ENCODE measurements around the gene PRKG1. TPM values are rescaled to one million over a fixed set of nuclear protein-coding genes. Genes with fewer than 3 reads are reported as not detected.

PRKG1 gene
- polyA plus RNA-seq, 3 donors = not detected

DNA sequence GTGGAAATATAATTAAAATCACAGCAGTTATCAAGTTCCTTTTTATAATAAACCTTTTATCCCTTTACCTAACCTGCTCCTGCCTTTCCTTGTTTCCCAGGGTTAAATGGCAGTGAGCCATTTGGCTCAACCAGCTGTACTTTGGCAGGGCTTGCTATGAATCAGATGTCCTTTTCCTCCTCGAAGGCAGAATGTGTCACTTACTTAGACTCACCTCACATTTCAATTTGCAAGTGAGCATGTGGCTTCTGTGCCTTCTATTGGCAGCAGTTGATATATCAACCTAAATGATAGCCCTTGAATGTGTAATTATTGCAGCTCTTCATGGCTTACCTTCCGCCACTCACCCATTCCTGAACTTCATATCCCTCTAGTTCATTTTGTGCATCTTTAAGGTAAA lies 323.4 kb downstream of the PRKG1 start:
- TF ChIP-seq, protein P1, sequence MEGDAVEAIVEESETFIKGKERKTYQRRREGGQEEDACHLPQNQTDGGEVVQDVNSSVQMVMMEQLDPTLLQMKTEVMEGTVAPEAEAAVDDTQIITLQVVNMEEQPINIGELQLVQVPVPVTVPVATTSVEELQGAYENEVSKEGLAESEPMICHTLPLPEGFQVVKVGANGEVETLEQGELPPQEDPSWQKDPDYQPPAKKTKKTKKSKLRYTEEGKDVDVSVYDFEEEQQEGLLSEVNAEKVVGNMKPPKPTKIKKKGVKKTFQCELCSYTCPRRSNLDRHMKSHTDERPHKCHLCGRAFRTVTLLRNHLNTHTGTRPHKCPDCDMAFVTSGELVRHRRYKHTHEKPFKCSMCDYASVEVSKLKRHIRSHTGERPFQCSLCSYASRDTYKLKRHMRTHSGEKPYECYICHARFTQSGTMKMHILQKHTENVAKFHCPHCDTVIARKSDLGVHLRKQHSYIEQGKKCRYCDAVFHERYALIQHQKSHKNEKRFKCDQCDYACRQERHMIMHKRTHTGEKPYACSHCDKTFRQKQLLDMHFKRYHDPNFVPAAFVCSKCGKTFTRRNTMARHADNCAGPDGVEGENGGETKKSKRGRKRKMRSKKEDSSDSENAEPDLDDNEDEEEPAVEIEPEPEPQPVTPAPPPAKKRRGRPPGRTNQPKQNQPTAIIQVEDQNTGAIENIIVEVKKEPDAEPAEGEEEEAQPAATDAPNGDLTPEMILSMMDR (IDR thresholded peaks at IDR 0.05) = no peak
- Histone ChIP-seq H3K4me3 (replicated peaks in 1 of 3; ENCODE audit: low read depth in 2 of 3, low read length in 3 of 3) (no peak overlapping the region), H3K79me2 (ENCODE audit: insufficient read depth, low read length) (no peaks in the 10 kb centered on the region), H3K4me2 (replicated peaks; ENCODE audit: extremely low read depth, low read length, poor library complexity, severe bottlenecking) (no peak overlapping the region), H3K27ac (ENCODE audit: low read depth in 1 of 2, low read length in 2 of 2) (no peak overlapping the region), H3K9me3 (replicated peaks in 1 of 2; ENCODE audit: control insufficient read depth in 1 of 2, insufficient read depth in 1 of 2, low read length in 2 of 2) (no peaks in the 10 kb centered on the region), H3K27me3 (ENCODE audit: control insufficient read depth in 2 of 2, insufficient read depth in 2 of 2, low read length in 2 of 2) (no peaks in the 10 kb centered on the region), H3K36me3 (replicated peaks in 1 of 2; ENCODE audit: control insufficient read depth in 1 of 2, insufficient read depth in 2 of 2, low read length in 2 of 2) (no peaks in the 10 kb centered on the region), H3K9ac (ENCODE audit: insufficient read depth, low read length, poor library complexity, severe bottlenecking) (no peak overlapping the region), H3K4me1 (ENCODE audit: control insufficient read depth in 1 of 2, insufficient read depth in 2 of 2, low read length in 2 of 2) (no peaks in the 10 kb centered on the region), H2AFZ (ENCODE audit: insufficient read depth, low read depth, low read length, poor library complexity, severe bottlenecking) (no peak overlapping the region), H4K20me1 (ENCODE audit: insufficient read depth, low read length) (no peaks in the 10 kb centered on the region)
- Mint-ChIP-seq H3K27me3 (ENCODE audit: low read depth in 3 of 3) (no peaks in the 10 kb centered on the region), H3K36me3 (no peaks in the 10 kb centered on the region), H3K4me3 (no peak overlapping the region), H3K4me1 (no peaks in the 10 kb centered on the region), H3K27ac (no peak overlapping the region), H3K9me3 (no peaks in the 10 kb centered on the region)
- DNase-seq = no peak
- intact Hi-C loops (cut with micrococcal nuclease) = no loop called here
- WGBS (ENCODE audit: insufficient coverage) = no CpG with 5 or more reads among the region's 2 CpGs

DNA sequence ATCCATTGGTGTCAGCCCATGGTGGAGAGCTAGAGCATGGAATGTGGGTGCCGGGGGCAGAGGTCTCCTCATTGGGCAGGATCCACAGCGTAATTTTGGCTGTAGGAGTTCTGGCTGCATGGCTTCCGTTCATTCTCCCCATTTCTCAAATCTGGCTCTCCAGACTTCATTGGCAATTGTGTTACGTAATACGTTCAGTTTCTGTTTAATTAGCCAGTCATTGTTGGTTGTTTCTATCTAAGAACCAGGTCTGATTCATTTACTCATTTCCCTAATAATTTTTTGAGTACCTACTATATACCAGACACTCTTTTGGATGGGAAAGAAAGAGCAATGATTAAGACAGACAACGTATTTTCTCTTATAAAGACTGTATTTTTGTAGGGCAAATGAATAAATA lies 325.6 kb downstream of the PRKG1 start:
- Histone ChIP-seq H3K9ac (ENCODE audit: insufficient read depth, low read length, poor library complexity, severe bottlenecking) (no peak overlapping the region), H3K4me2 (replicated peaks; ENCODE audit: extremely low read depth, low read length, poor library complexity, severe bottlenecking) (no peak overlapping the region), H4K20me1 (ENCODE audit: insufficient read depth, low read length) (no peaks in the 10 kb centered on the region), H3K4me1 (ENCODE audit: control insufficient read depth in 1 of 2, insufficient read depth in 2 of 2, low read length in 2 of 2) (no peaks in the 10 kb centered on the region), H3K27ac (ENCODE audit: low read depth in 1 of 2, low read length in 2 of 2) (no peak overlapping the region), H2AFZ (ENCODE audit: insufficient read depth, low read depth, low read length, poor library complexity, severe bottlenecking) (no peak overlapping the region), H3K79me2 (ENCODE audit: insufficient read depth, low read length) (no peaks in the 10 kb centered on the region), H3K9me3 (replicated peaks in 1 of 2; ENCODE audit: control insufficient read depth in 1 of 2, insufficient read depth in 1 of 2, low read length in 2 of 2) (no peaks in the 10 kb centered on the region), H3K36me3 (replicated peaks in 1 of 2; ENCODE audit: control insufficient read depth in 1 of 2, insufficient read depth in 2 of 2, low read length in 2 of 2) (no peaks in the 10 kb centered on the region), H3K27me3 (ENCODE audit: control insufficient read depth in 2 of 2, insufficient read depth in 2 of 2, low read length in 2 of 2) (no peaks in the 10 kb centered on the region), H3K4me3 (replicated peaks in 1 of 3; ENCODE audit: low read depth in 2 of 3, low read length in 3 of 3) (no peak overlapping the region)
- DNase-seq = no peak
- Mint-ChIP-seq H3K4me3 (no peak overlapping the region), H3K36me3 (no peaks in the 10 kb centered on the region), H3K4me1 (no peaks in the 10 kb centered on the region), H3K27me3 (ENCODE audit: low read depth in 3 of 3) (no peaks in the 10 kb centered on the region), H3K9me3 (no peaks in the 10 kb centered on the region), H3K27ac (no peak overlapping the region)
- no CpG with 5 or more reads among the region's 6 CpGs for WGBS (ENCODE audit: insufficient coverage)
- TF ChIP-seq, protein P1 (IDR thresholded peaks at IDR 0.05) = no peak
- intact Hi-C loops (cut with micrococcal nuclease) = no loop called here
